Lower leg skin (tissue), 3 donors: ENCODE measurements around the gene DTD1.

Experiments
- CTCF ChIP-seq, 3 donors: fragments of 450-650 bp; IDR thresholded peaks; one replicate each; pipeline ENCODE4 v1.5.1; 2016; ENCODE audit warnings: antibody characterized with exemption in 3 of 3, mild to moderate bottlenecking in 3 of 3, moderate library complexity in 2 of 3
- POLR2A ChIP-seq, 2 donors: fragments of 450-650 bp; IDR thresholded peaks; one replicate each; pipeline ENCODE4 v1.6.1; 2016 to 2017; ENCODE audit warnings: antibody characterized with exemption in 2 of 2, mild to moderate bottlenecking in 1 of 2, moderate library complexity in 1 of 2

GRCh38 chr20:18796282-18796833 lies 208.5 kb downstream of the DTD1 start:
- TF ChIP-seq CTCF (IDR thresholded peaks at IDR 0.05) (no peak), POLR2A (IDR thresholded peaks at IDR 0.05) (no peak)
